H9 (cell line): ENCODE measurements around the gene SCO2. TPM values are rescaled to one million over a fixed set of nuclear protein-coding genes. Genes with fewer than 3 reads are reported as not detected.

Experiments used
- DNase-seq: peaks from one replicate; pipeline ENCODE4 v3.0.0-alpha.2; 2017
- H2AFZ ChIP-seq: one replicate; pipeline ENCODE4 v1.6.1; 2013; ENCODE audit warnings: mild to moderate bottlenecking, low read length, control low read depth, moderate library complexity
- H2AK5ac ChIP-seq: 2 replicates; pipeline ENCODE4 v1.6.1; 2013; ENCODE audit warnings: low read length, control low read depth, mixed read lengths; ENCODE audit not compliant: insufficient read length
- H2BK120ac ChIP-seq: one replicate; pipeline ENCODE4 v1.6.1; 2013; ENCODE audit warnings: low read depth, mild to moderate bottlenecking, low read length, control low read depth, inconsistent platforms; ENCODE audit not compliant: poor library complexity, severe bottlenecking
- H2BK12ac ChIP-seq: 2 replicates; pipeline ENCODE4 v1.6.1; 2013; ENCODE audit warnings: low read length, control low read depth, mixed read lengths, low read depth; ENCODE audit not compliant: insufficient read length
- H2BK15ac ChIP-seq: 2 replicates; pipeline ENCODE4 v1.6.1; 2013; ENCODE audit warnings: low read depth, low read length, control low read depth
- H2BK20ac ChIP-seq: one replicate; pipeline ENCODE4 v1.6.1; 2013; ENCODE audit warnings: low read depth, mild to moderate bottlenecking, low read length, control low read depth, inconsistent platforms; ENCODE audit not compliant: poor library complexity, severe bottlenecking
- H2BK5ac ChIP-seq: 2 replicates; pipeline ENCODE4 v1.6.1; 2013; ENCODE audit warnings: low read length, control low read depth, mixed read lengths; ENCODE audit not compliant: insufficient read length
- H3K14ac ChIP-seq: 2 replicates; pipeline ENCODE4 v1.6.1; 2013; ENCODE audit warnings: low read length, control low read depth; ENCODE audit not compliant: insufficient read depth
- H3K18ac ChIP-seq: 2 replicates; pipeline ENCODE4 v1.6.1; 2013; ENCODE audit warnings: low read depth, mild to moderate bottlenecking, mixed read lengths, low read length, control low read depth; ENCODE audit not compliant: insufficient read length
- H3K23ac ChIP-seq: 2 replicates; pipeline ENCODE4 v1.6.1; 2013; ENCODE audit warnings: low read length, control low read depth, mixed read lengths, low read depth; ENCODE audit not compliant: insufficient read length
- H3K23me2 ChIP-seq: 2 replicates; pipeline ENCODE4 v1.6.1; 2013; ENCODE audit warnings: low read depth, mild to moderate bottlenecking, mixed read lengths, low read length, control low read depth; ENCODE audit not compliant: insufficient read length, poor library complexity, severe bottlenecking
- H3K27ac ChIP-seq: 2 replicates; pipeline ENCODE4 v1.5.1; 2013; ENCODE audit warnings: low read length, control low read depth, mixed read lengths, low read depth; ENCODE audit not compliant: insufficient read length
- H3K27me3 ChIP-seq: 2 replicates; pipeline ENCODE4 v1.6.1; 2013; ENCODE audit warnings: low read length, control low read depth, inconsistent platforms; ENCODE audit not compliant: insufficient read depth
- H3K4ac ChIP-seq: 2 replicates; pipeline ENCODE4 v1.6.1; 2013; ENCODE audit warnings: low read depth, mild to moderate bottlenecking, control low read depth, inconsistent platforms, low read length, moderate library complexity
- H3K4me1 ChIP-seq: 2 replicates; pipeline ENCODE4 v1.6.1; 2013; ENCODE audit warnings: low read length, control low read depth, inconsistent platforms; ENCODE audit not compliant: insufficient read depth
- H3K4me2 ChIP-seq: 2 replicates; pipeline ENCODE4 v1.6.1; 2013; ENCODE audit warnings: low read length, control low read depth, mixed read lengths; ENCODE audit not compliant: insufficient read length, insufficient read depth
- H3K56ac ChIP-seq: 2 replicates; pipeline ENCODE4 v1.6.1; 2013; ENCODE audit warnings: low read depth, mild to moderate bottlenecking, mixed read lengths, low read length, control low read depth; ENCODE audit not compliant: insufficient read length
- H3K79me1 ChIP-seq: 2 replicates; pipeline ENCODE4 v1.6.1; 2013; ENCODE audit warnings: low read depth, mild to moderate bottlenecking, moderate library complexity, low read length, control low read depth, inconsistent platforms; ENCODE audit not compliant: insufficient read depth, poor library complexity, severe bottlenecking
- H3K79me2 ChIP-seq: 2 replicates; pipeline ENCODE4 v1.6.1; 2013; ENCODE audit warnings: low read length, control low read depth, inconsistent platforms; ENCODE audit not compliant: insufficient read depth
- H3K9ac ChIP-seq: 2 replicates; pipeline ENCODE4 v1.6.1; 2013; ENCODE audit warnings: low read length, control low read depth, mixed read lengths; ENCODE audit not compliant: insufficient read length; ENCODE audit errors: extremely low read depth
- H3K9me3 ChIP-seq: one replicate; pipeline ENCODE4 v1.6.1; 2013; ENCODE audit warnings: low read depth, low read length, inconsistent platforms; ENCODE audit not compliant: control insufficient read depth
- H3T11ph ChIP-seq: one replicate; pipeline ENCODE4 v1.6.1; 2013; ENCODE audit warnings: mild to moderate bottlenecking, low read length, control low read depth, inconsistent platforms
- H4K20me1 ChIP-seq: one replicate; pipeline ENCODE4 v1.6.1; 2013; ENCODE audit not compliant: control insufficient read depth, insufficient read length, insufficient read depth
- H4K5ac ChIP-seq: 2 replicates; pipeline ENCODE4 v1.6.1; 2013; ENCODE audit warnings: low read depth, mild to moderate bottlenecking, mixed read lengths, low read length, control low read depth; ENCODE audit not compliant: insufficient read length
- H4K8ac ChIP-seq: replicated peaks from 2 replicates; pipeline ENCODE4 v1.6.1; 2013; ENCODE audit warnings: low read length, control low read depth, mixed read lengths, low read depth; ENCODE audit not compliant: insufficient read length
- H4K91ac ChIP-seq: 2 replicates; pipeline ENCODE4 v1.6.1; 2013; ENCODE audit warnings: low read depth, mild to moderate bottlenecking, moderate library complexity, mixed read lengths, low read length, control low read depth; ENCODE audit not compliant: insufficient read length
- H3K27ac Mint-ChIP-seq, 3 experiments: 2 replicates in 2 of 3; 3 replicates in 1 of 3; pipeline ENCODE4 v1.8.0; 2020 to 2021; ENCODE audit warnings: mixed read lengths in 3 of 3, mild to moderate bottlenecking in 1 of 3, moderate library complexity in 1 of 3
- H3K27me3 Mint-ChIP-seq: 2 replicates; pipeline ENCODE4 v1.8.0; 2021; ENCODE audit warnings: low read depth, mild to moderate bottlenecking, moderate library complexity, mixed read lengths
- H3K36me3 Mint-ChIP-seq, 3 experiments: 2 replicates in 2 of 3; 3 replicates in 1 of 3; pipeline ENCODE4 v1.8.0; 2020 to 2021; ENCODE audit warnings: low read depth in 3 of 3, mixed read lengths in 3 of 3; ENCODE audit not compliant: insufficient read depth in 1 of 3
- H3K4me1 Mint-ChIP-seq, 2 experiments: 2 replicates each; pipeline ENCODE4 v1.8.0; 2020; ENCODE audit warnings: mixed read lengths in 2 of 2
- H3K4me3 Mint-ChIP-seq, 2 experiments: 2 replicates in 1 of 2; 3 replicates in 1 of 2; pipeline ENCODE4 v1.8.0; 2020 to 2021; ENCODE audit warnings: mild to moderate bottlenecking in 2 of 2, mixed read lengths in 2 of 2, moderate library complexity in 1 of 2
- H3K9me3 Mint-ChIP-seq, 2 experiments: 2 replicates in 1 of 2; 3 replicates in 1 of 2; pipeline ENCODE4 v1.8.0; 2020; ENCODE audit warnings: mild to moderate bottlenecking in 2 of 2, mixed read lengths in 2 of 2, moderate library complexity in 1 of 2
- WGBS: extraction: QIAGEN DNeasy Blood & Tissue Kit; methylation state at CpG from one replicate; pipeline ENCODE4 v1.1.7; 2013; ENCODE audit warnings: missing lambda C conversion rate, low lambda C conversion rate, mixed read lengths; ENCODE audit not compliant: insufficient read length; ENCODE audit errors: extremely low coverage; 5-methylcytosine and 5-hydroxymethylcytosine counted together
- total RNA-seq: library from RNA; stranded (reverse); gene quantifications from 2 replicates; pipeline ENCODE4 v1.2.1, GENCODE V29; 2021
- TF ChIP-seq, protein P1 (sequence below): fragments of 200-600 bp; sonication (generic); conservative IDR thresholded peaks from 3 replicates; pipeline ENCODE4 v1.8.0; 2021; ENCODE audit warnings: antibody characterized with exemption, mild to moderate bottlenecking

The SCO2 gene
- total RNA-seq, 1 experiment from 2014 or later: 3.3 TPM

DNA sequence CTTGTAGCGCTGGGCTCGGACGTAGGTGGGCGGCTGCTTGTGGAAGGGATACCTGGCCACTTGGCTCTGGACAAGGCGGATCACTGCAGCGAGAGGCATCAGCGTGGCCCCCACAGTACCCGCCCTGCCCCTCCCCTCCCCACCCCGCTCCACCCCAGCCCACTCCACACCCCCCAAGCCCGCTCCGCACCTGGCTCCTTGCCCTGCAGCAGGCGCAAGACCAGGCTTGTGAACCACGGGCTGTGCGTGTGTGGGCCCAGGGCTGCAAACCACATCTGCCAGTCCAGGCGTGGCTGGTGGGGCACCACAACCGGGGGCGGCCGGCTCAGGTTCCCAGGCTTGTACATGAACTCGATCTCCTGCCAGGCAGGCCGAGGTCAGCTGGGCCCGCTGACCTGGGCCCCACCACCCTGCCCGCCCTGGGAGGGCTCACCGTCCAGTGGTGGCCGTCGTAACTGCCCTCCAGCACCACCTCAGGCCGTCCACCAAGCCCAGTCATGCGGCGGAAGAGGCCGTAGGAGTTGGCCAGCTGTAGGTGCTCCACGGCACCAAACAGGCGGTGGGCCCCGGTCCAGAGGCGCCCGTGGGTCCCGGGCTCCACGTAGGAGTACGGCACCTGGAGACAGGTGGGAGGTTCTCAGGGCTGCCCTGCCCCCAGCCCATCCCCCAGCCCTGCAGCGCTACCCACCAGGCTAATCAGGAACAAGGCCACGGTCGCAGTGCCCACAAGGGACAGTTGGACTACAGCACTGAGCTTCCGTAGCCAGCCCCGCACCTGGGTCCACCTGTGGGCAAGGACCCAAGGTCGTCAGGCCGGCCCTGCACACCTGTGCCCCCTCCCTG lies 20.8 kb downstream of the SCO2 start:
- Histone ChIP-seq H3K56ac (no peak overlapping the region), H2BK120ac (no peak overlapping the region), H4K91ac (no peak overlapping the region), H3K4ac (no peak overlapping the region), H3T11ph (no peak overlapping the region), H3K14ac (no peak overlapping the region), H4K20me1 (no peaks in the 10 kb centered on the region), H3K79me2 (peaks cover 9% of the 10 kb centered on the region; the same call in 1 of the 2 replicates), H2BK12ac (no peak overlapping the region), H3K4me1 (no peaks in the 10 kb centered on the region), H3K23me2 (peaks cover 12% of the 10 kb centered on the region), H2BK15ac (no peak overlapping the region), H2AK5ac (no peak overlapping the region), H2AFZ (no peak overlapping the region), H2BK5ac (no peak overlapping the region), H4K8ac (no peak overlapping the region), H3K9ac (no peak overlapping the region), H3K23ac (no peak overlapping the region), H3K18ac (no peak overlapping the region), H3K79me1 (peaks cover 7% of the 10 kb centered on the region), H3K4me2 (no peak overlapping the region), H3K27me3 (no peaks in the 10 kb centered on the region), H2BK20ac (no peak overlapping the region), H4K5ac (no peak overlapping the region), H3K27ac (no peak overlapping the region), H3K9me3 (no peaks in the 10 kb centered on the region)
- H3K27ac Mint-ChIP-seq: no peak overlapping the region
- H3K36me3 Mint-ChIP-seq: peaks cover 0 to 3% (median 0%) of the 10 kb centered on the region in 3 experiments; a peak in 2 of 7 replicates
- H3K27me3 Mint-ChIP-seq: no peaks in the 10 kb centered on the region
- H3K4me1 Mint-ChIP-seq: peaks cover 9 to 12% of the 10 kb centered on the region in 2 experiments
- TF ChIP-seq, protein P1, sequence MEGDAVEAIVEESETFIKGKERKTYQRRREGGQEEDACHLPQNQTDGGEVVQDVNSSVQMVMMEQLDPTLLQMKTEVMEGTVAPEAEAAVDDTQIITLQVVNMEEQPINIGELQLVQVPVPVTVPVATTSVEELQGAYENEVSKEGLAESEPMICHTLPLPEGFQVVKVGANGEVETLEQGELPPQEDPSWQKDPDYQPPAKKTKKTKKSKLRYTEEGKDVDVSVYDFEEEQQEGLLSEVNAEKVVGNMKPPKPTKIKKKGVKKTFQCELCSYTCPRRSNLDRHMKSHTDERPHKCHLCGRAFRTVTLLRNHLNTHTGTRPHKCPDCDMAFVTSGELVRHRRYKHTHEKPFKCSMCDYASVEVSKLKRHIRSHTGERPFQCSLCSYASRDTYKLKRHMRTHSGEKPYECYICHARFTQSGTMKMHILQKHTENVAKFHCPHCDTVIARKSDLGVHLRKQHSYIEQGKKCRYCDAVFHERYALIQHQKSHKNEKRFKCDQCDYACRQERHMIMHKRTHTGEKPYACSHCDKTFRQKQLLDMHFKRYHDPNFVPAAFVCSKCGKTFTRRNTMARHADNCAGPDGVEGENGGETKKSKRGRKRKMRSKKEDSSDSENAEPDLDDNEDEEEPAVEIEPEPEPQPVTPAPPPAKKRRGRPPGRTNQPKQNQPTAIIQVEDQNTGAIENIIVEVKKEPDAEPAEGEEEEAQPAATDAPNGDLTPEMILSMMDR: no peak
- WGBS: no CpG with 5 or more reads among the region's 44 CpGs
- H3K4me3 Mint-ChIP-seq: no peak overlapping the region
- peak; percentile 23 for DNase-seq
- no peaks in the 10 kb centered on the region for H3K9me3 Mint-ChIP-seq
